Measurements from ENCODE around the gene USP7. TPM values are rescaled to one million over a fixed set of nuclear protein-coding genes. Genes with fewer than 3 reads are reported as not detected.

The USP7 gene
- total RNA-seq, 1 experiment from 2014 or later, result 73.8 TPM

DNA sequence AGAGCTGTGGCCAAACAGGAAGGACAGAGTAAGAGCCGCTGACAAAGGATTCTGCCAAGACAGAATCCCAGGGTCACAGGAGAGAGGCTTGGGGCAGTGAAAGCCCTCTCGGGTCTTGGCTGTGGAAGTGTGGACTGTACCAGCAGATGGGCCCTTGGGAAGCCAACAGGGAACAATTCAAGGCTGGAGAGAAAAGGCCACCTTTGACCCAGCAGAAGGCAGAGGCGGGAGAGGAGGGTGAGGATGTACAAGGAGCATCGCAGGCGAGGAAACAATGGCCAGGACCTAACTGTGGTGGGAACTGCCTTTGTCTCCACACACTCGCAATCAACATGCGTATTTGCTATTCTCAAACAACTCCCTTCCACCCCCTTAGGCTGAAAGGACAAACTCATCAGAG lies 110.6 kb downstream of the USP7 start:
- Histone ChIP-seq H3K79me2 (ENCODE audit: low read length) (no peaks in the 10 kb centered on the region), H3K9me2 (replicated peaks; ENCODE audit: low read length) (no peaks in the 10 kb centered on the region), H2AFZ (ENCODE audit: low read length) (no peak overlapping the region), H3K27me3 (ENCODE audit: low read length) (no peaks in the 10 kb centered on the region), H3F3A (ENCODE audit: low read length, unreplicated experiment) (peaks cover 5% of the 10 kb centered on the region), H3K9ac (ENCODE audit: low read length) (no peak overlapping the region), H3K27ac (ENCODE audit: low read length) (no peak overlapping the region), H3K4me2 (ENCODE audit: low read length) (no peak overlapping the region), H3K4me3 (ENCODE audit: low read length) (no peak overlapping the region), H4K20me1 (ENCODE audit: low read length) (no peaks in the 10 kb centered on the region), H3K9me3 (ENCODE audit: low read length) (no peaks in the 10 kb centered on the region), H3K36me3 (ENCODE audit: low read depth, low read length) (peaks cover 12% of the 10 kb centered on the region; the same call in 1 of the 2 replicates), H3K4me1 (ENCODE audit: insufficient read depth, low read length) (peaks cover 28% of the 10 kb centered on the region)
- BruUV-seq (replicated peaks), result TSS peak; percentile 2
- DNase-seq (no peak), ATAC-seq (no peak)
- ChIA-PET CTCF (interaction anchor here (0.6 kb wide), 1 partner anchor 155 kb away, joined by 3 read pairs; no protein-coding TSS in a partner anchor), POLR2A (ENCODE audit: unreplicated experiment) (no interaction called here)
- TF ChIP-seq EZH2phosphoT487 (IDR thresholded peaks at IDR 0.05; ENCODE audit: borderline replicate concordance, low read length), result no peak
- no peak for TF ChIP-seq EZH2 (IDR thresholded peaks at IDR 0.05; ENCODE audit: low read length, unreplicated experiment)
- TF ChIP-seq, protein P1, sequence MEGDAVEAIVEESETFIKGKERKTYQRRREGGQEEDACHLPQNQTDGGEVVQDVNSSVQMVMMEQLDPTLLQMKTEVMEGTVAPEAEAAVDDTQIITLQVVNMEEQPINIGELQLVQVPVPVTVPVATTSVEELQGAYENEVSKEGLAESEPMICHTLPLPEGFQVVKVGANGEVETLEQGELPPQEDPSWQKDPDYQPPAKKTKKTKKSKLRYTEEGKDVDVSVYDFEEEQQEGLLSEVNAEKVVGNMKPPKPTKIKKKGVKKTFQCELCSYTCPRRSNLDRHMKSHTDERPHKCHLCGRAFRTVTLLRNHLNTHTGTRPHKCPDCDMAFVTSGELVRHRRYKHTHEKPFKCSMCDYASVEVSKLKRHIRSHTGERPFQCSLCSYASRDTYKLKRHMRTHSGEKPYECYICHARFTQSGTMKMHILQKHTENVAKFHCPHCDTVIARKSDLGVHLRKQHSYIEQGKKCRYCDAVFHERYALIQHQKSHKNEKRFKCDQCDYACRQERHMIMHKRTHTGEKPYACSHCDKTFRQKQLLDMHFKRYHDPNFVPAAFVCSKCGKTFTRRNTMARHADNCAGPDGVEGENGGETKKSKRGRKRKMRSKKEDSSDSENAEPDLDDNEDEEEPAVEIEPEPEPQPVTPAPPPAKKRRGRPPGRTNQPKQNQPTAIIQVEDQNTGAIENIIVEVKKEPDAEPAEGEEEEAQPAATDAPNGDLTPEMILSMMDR (conservative IDR thresholded peaks at IDR 0.05; ENCODE audit: low read depth, low read length), result no peak
- intact Hi-C loops (cut with micrococcal nuclease), result no loop called here

DNA sequence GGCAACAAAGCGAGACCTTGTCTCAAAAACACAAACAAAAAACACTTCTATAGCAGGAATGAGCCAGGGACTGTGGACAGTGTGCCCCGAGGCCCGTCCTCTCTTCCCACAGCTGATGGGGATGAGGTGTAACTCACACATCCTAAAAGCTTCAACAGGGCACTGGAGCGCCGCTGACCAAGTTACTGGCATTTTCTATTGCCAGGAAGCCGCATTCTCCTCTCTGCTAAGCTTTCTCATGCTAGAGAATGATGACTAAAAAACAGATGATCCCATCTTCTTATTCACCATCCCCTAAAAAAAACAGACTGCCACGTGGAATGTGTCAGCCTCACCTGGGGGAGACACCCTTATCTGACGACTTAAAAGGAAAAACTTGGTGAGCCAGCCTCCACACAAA lies 111.2 kb downstream of the USP7 start:
- Histone ChIP-seq H3K9me3 (ENCODE audit: low read length) (no peaks in the 10 kb centered on the region), H3K4me3 (ENCODE audit: low read length) (no peak overlapping the region), H3K27me3 (ENCODE audit: low read length) (no peaks in the 10 kb centered on the region), H3K27ac (ENCODE audit: low read length) (no peak overlapping the region), H3K36me3 (ENCODE audit: low read depth, low read length) (peaks cover 12% of the 10 kb centered on the region; the same call in 1 of the 2 replicates), H2AFZ (ENCODE audit: low read length) (no peak overlapping the region), H3K4me2 (ENCODE audit: low read length) (no peak overlapping the region), H3F3A (ENCODE audit: low read length, unreplicated experiment) (peaks cover 5% of the 10 kb centered on the region), H3K9me2 (replicated peaks; ENCODE audit: low read length) (no peaks in the 10 kb centered on the region), H4K20me1 (ENCODE audit: low read length) (no peaks in the 10 kb centered on the region), H3K4me1 (ENCODE audit: insufficient read depth, low read length) (peaks cover 28% of the 10 kb centered on the region), H3K9ac (ENCODE audit: low read length) (no peak overlapping the region), H3K79me2 (ENCODE audit: low read length) (no peaks in the 10 kb centered on the region)
- DNase-seq (no peak), ATAC-seq (no peak)
- POLR2A ChIA-PET (ENCODE audit: unreplicated experiment), result no interaction called here
- CTCF ChIA-PET, result interaction anchor here (0.6 kb wide), 1 partner anchor 156 kb away, joined by 3 read pairs; no protein-coding TSS in a partner anchor
- BruUV-seq (replicated peaks), result no TSS peak
- no peak for TF ChIP-seq EZH2 (IDR thresholded peaks at IDR 0.05; ENCODE audit: low read length, unreplicated experiment)
- TF ChIP-seq, protein P1 (conservative IDR thresholded peaks at IDR 0.05; ENCODE audit: low read depth, low read length), result no peak
- no peak for TF ChIP-seq EZH2phosphoT487 (IDR thresholded peaks at IDR 0.05; ENCODE audit: borderline replicate concordance, low read length)
- intact Hi-C loops (cut with micrococcal nuclease), result no loop called here

DNA sequence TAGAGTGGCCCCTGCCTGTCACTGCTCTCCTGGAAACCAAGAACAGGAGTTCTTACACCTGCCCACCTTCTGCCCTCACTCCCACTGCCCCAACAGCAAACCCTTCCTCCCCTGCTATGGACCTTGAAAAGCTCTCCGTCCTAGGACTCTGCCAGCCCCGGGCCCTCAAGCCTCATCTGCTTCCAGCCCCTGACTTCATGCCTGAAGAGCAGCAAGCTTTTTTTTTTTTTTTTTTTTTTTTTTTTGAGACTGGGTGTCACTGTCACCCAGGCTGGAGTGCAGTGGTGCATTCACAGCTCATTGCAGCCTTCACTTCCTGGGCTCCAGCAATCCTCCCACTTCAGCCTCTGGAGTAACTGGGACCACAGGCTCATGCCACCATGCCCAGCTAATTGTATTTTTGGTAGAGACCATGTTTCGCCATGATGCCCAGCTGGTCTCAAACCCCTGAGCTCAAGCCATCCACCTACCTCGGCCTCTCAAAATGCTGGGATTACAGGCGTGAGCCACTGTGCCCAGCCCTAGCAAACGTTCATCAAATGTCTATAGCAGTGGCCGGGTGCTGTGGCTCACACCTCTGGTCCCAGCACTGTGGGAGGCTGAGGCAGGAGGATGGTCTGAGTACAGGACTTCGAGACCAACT lies 111.8 kb downstream of the USP7 start:
- H3K27me3 ChIP-seq (ENCODE audit: low read length), result no peaks in the 10 kb centered on the region
- ATAC-seq, result no peak
- peaks cover 5% of the 10 kb centered on the region for H3F3A ChIP-seq (ENCODE audit: low read length, unreplicated experiment)
- BruUV-seq (replicated peaks), result no TSS peak
- no peak overlapping the region for H2AFZ ChIP-seq (ENCODE audit: low read length)
- H3K9me2 ChIP-seq (replicated peaks; ENCODE audit: low read length), result no peaks in the 10 kb centered on the region
- H3K4me3 ChIP-seq (ENCODE audit: low read length), result no peak overlapping the region
- DNase-seq, result no peak
- H3K36me3 ChIP-seq (ENCODE audit: low read depth, low read length), result peaks cover 12% of the 10 kb centered on the region; the same call in 1 of the 2 replicates
- no peaks in the 10 kb centered on the region for H3K9me3 ChIP-seq (ENCODE audit: low read length)
- peaks cover 28% of the 10 kb centered on the region for H3K4me1 ChIP-seq (ENCODE audit: insufficient read depth, low read length)
- H3K4me2 ChIP-seq (ENCODE audit: low read length), result no peak overlapping the region
- no peaks in the 10 kb centered on the region for H4K20me1 ChIP-seq (ENCODE audit: low read length)
- ChIA-PET POLR2A (ENCODE audit: unreplicated experiment) (no interaction called here), CTCF (no interaction called here)
- intact Hi-C loops (cut with micrococcal nuclease), result no loop called here
- TF ChIP-seq, protein P1 (conservative IDR thresholded peaks at IDR 0.05; ENCODE audit: low read depth, low read length), result no peak
- TF ChIP-seq EZH2 (IDR thresholded peaks at IDR 0.05; ENCODE audit: low read length, unreplicated experiment) (no peak), EZH2phosphoT487 (IDR thresholded peaks at IDR 0.05; ENCODE audit: borderline replicate concordance, low read length) (no peak)
- no peak overlapping the region for H3K27ac ChIP-seq (ENCODE audit: low read length)
- H3K79me2 ChIP-seq (ENCODE audit: low read length), result no peaks in the 10 kb centered on the region
- H3K9ac ChIP-seq (ENCODE audit: low read length), result no peak overlapping the region
